Stimulated activated CD4-positive, alpha-beta T cell treated with anti-CD3 and anti-CD28 coated beads, Interleukin-4, amount 100 ng/mL, for 4 hours (primary cell): Measurements from ENCODE around the gene DPP7.

Source experiments
- DNase-seq, 2 experiments: peaks; one replicate each; pipeline ENCODE4 v3.0.0-alpha.2; 2020

DPP7 gene

DNA sequence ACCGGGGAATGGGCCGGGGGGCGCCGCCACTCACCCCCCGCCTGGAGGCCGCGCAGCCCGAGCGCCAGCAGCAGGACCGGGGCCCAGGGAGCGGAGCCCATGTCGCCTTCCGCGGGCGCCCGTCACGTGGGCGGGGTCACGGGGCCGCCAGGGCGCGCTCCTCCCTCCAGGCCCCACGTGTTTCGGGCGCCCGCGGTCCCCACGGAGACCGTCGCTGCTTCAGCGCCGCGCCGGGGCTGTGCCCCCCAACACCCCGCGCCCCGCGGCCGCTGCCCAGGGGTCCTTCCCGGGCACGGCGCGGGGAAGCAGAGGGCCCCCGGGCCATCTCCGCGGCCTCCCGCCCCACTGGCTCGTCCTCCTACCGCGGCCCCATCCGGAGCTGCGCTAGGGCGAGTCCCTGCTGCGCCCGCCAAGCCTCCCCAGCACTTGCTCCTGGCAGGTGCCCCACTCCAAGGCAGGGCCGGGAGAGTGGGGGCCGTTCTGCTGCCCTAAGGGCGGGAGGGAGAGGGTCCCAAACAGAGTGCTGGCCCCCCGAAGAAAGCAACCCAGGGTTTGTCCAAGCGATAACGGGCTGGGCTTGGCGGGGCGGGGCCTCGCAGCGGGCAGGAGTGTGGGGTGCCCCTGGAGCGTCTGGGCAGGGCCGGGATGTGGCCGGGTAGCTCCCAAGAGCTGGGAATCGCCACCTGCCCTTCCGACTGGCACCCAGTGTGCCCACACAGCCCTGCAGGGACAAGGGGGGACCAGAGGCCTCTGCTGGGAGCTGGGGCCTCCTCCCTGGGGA is at the start of gene DPP7:
Gene DPP7 (minus strand): TSS at position 121 of the 781 bp plus-strand sequence. CDS start 20 bp downstream, at position 101.
- peak; percentile 78 to 82 for DNase-seq

DNA sequence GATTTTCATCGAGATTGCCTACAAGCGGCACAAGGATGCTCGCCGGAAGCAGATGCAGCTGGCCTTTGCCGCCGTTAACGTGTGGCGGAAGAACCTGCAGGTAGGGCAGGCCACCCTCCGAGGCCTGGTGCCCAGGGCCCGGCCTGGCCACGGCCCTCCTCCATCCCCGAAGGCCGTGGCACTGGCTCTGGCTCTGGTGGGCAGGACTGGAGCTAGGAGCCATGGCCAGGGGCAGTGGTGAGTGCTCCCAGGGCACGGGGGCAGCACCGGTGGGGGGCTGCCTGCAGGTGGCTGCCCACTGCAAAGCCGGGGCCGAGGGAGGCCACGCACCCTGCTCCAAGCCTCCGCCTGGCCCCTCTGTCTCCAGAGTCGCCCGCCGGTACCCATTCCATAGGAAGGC is 49.3 kb upstream of the DPP7 start:
- no peak for DNase-seq

DNA sequence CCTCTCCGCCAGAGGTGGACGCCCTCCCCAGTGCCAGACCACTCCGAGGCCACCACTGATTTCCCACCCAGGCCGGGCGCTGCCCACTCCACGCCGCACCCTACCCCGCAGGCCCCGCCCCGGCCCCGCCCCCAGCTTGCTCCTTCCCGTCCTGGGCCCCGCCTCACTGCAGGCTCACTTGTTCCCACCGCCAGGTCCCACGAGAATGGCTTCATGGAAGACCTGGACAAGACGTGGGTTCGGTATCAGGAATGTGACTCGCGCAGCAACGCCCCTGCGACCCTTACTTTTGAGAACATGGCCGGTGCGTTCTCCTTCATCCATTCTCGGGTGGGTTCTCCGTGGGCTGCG is 48.8 kb upstream of the DPP7 start:
- no peak for DNase-seq

DNA sequence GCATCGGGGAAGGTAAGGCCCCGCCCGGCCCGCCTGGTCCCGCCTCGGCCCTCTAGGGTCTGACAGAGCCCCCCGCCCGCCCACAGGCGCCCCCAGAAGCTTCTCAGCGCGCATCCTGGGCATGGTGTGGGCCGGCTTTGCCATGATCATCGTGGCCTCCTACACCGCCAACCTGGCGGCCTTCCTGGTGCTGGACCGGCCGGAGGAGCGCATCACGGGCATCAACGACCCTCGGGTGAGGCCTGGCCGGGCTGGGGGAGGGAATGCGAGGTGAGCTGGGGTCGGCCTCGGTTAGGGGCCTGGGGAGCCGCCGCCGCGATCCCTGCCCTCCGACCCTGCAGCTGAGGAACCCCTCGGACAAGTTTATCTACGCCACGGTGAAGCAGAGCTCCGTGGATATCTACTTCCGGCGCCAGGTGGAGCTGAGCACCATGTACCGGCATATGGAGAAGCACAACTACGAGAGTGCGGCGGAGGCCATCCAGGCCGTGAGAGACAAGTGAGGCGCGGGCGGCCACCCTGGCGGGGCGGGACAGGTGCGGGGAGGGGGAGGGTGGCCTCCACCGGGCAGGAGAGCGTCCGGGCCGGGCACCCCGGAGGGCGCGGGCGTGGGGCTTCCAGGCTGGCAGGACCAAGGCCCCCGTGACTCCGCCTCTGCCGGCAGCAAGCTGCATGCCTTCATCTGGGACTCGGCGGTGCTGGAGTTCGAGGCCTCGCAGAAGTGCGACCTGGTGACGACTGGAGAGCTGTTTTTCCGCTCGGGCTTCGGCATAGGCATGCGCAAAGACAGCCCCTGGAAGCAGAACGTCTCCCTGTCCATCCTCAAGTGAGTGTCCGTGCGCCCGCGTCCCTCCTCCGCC is 48.2 kb upstream of the DPP7 start:
- no peak for DNase-seq

DNA sequence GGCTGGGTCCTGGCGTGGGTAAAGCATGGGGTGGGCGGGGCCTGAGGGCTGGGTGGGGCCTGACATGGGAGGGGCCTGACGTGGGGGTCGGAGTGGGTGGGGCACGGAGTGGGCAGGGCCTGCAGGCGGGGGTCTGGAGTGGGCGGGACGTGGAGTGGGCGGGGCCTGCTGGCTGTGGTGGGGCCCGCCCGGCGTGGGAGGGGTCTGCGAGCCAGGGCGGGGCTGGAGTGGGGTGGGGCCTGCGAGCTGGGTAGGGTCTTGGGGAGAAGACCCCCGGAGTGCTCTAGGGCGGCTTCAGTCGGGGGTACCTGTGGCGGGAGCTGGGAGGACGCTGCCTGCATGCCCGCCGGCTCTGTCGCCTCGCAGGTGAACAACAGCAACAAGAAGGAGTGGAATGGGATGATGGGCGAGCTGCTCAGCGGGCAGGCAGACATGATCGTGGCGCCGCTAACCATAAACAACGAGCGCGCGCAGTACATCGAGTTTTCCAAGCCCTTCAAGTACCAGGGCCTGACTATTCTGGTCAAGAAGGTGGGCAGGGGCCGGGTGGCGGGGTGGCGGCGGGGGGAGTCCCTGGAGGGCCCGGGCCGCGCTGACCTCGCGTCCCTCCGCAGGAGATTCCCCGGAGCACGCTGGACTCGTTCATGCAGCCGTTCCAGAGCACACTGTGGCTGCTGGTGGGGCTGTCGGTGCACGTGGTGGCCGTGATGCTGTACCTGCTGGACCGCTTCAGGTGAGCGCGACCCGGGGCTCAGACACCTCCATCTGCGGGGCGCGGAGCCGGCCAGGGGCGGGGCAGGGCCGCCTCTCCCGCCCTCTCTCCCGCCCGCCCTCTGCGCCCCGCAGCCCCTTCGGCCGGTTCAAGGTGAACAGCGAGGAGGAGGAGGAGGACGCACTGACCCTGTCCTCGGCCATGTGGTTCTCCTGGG is 47.3 kb upstream of the DPP7 start:
- DNase-seq = no peak

DNA sequence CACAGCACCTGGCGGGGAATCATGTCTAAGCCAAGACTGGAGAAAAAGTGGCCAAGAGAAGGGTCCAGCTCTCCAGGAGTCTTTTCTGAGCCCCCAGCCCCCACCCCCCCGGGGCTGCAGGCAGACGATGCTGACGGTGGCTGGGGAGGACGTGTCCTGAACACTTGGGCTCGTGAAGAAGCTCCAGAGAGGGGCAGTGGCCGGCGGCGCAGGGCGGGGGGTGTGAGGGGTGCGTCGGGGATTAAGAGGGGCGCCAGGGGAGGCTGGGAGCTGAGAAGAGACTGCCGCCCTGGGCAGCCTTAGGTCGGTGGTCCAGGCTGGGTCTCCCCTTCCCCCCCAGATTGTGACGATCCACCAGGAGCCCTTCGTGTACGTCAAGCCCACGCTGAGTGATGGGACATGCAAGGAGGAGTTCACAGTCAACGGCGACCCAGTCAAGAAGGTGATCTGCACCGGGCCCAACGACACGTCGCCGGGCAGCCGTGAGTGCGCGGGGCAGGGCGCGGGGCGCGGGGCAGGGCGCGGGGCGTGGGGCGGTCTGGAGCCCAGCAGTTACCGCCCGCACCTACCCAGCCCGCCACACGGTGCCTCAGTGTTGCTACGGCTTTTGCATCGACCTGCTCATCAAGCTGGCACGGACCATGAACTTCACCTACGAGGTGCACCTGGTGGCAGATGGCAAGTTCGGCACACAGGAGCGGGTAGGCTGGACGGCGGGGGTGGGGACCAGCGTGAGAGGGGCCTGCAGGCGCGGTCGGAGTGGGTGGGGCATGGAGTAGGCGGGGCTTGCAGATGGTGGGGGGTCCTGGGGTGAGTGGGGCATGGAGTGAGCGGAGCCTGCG is 46.4 kb upstream of the DPP7 start:
- no peak for DNase-seq

DNA sequence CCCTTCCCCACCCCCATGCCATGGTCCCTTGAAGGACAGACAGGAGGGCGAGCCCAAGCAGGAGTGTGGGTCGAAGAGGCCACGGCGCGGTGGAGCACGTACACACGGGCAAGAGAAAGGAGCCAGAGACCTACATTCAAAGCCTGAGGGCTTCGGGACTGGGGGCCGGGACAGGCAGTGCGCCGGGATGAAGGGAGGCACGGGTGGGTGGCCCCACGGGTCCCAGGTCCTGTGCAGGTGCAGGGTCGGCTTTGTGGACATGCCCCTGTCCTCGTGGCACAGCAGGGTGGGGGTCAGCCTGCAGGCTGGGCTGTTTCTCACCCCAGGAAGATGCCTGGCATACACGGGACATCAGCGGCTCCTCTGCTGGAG is 45.5 kb upstream of the DPP7 start:
- no peak for DNase-seq

DNA sequence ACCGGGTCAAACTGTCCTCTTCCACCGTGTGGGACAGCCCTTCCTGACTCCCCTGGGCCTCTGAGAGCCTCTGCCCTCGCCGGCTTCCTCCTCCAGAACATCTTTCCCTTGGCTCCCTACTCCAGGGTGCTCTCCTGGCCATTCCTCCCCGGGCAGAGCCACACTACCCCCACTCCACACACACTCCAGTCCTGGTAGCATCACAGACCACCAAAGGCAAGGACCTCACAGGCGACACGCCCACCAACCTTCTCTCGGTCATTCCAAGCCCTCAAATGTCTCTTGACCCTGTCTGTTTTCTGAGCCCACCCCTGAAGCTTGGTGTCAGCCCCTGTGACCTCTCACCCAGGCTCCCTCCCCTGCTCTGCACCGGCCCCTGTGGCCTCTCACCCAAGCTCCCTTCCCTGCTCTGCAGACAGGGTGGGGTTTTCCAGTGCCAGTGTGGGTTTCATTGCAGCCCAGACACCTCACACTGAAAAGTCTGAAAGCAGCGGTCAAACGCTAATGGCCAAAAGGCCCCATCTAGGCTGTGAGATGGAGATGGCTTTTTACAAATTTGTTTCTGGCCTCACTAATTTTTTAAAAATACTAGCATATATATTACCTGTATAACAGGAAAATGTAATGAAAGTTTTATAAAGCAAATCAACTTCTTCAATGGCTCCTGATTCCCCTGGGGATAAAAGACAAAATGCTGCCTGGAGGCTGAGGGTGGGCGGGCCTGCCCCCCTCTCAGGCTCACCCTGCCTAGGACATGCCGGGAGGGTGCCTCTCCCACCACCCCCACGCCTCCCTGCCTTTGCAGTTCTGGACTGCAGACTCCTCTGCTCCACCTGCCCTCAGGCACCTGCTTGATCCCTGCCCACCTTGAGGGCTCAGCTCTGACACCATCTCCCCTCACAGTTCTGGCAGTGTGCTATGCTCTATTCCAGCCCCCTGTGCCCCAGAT is 44.8 kb upstream of the DPP7 start:
- no peak for DNase-seq

DNA sequence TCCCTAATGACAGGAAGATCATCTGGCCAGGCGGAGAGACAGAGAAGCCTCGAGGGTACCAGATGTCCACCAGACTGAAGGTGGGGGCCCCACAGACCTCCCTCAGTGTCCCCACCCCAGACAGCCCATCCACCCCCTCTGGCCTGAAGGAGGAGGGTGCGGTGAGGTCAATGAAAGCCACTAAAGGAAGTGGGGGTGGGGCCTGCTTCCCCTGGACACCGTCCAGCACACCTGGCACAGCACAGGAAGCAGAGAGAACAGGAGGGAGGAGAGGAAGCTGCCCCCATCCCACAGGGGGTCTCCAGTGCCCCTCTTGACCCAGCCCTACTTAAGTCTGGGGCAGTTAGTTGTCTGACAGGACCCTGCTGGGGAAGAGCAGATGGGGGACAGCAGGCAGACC is 44.1 kb upstream of the DPP7 start:
- no peak for DNase-seq

DNA sequence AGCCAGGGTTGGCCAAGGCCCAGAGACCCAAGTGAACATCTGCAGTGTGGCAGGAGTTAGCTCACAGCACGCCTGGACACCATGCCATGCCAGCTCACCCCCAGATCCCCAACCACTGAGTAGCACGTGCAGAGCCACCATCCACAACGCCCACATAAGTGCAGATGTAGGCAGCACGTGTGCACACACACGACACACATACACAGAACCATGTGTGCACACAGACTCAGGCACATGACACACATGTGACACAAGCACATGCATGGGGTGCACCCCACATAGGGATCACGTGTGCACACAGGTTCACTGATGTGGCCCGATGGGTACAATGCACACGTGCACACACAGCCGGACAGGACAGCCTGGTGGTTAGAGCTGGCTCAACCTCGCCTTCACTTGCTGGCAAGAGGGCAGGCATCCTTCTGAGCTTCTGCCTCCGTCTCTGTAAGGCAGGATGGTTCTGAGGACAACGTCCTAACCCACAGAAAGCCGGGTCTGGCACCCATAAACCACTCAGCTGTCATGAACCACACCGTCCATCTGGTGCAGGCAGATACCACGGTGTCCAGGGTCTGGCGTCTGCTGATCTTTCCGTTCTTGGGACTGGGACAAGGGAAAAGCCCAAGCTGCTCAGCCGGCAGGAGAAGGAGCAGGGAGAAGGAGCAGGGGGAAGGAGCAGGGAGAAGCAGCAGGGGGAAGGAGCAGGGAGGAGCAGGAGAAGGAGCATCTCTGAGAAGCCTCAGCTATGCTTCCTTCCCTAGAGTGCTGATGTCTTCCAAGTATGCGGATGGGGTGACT is 43.3 kb upstream of the DPP7 start:
- no peak for DNase-seq

DNA sequence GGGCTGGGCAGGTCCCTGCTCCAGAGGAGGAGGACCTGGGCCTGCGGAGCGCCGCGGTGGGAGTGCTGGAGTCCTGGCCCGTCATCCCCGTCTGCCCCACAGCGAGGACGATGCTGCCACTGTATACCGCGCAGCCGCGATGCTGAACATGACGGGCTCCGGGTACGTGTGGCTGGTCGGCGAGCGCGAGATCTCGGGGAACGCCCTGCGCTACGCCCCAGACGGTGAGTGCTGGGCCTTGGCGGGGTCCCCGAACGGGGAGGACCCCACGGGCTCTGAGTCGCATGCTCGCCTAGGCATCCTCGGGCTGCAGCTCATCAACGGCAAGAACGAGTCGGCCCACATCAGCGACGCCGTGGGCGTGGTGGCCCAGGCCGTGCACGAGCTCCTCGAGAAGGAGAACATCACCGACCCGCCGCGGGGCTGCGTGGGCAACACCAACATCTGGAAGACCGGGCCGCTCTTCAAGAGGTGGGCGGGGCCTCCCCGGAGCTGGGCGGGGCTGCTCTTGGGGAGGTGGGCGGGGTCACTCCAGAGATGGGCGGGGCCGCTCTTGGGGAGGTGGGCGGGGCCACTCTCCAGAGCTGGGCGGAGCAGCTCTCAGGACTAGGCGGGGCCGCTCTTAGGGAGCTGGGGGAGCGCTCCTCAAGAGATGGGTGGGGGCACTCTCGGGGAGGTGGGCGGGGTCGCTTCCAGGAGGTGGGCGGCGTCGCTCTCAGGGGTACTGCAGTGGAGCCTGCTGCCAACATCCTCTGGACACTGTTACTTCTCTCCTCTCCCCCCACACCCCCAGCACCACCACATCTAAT is 42.2 kb upstream of the DPP7 start:
- DNase-seq = peak; percentile 65 to 83

DNA sequence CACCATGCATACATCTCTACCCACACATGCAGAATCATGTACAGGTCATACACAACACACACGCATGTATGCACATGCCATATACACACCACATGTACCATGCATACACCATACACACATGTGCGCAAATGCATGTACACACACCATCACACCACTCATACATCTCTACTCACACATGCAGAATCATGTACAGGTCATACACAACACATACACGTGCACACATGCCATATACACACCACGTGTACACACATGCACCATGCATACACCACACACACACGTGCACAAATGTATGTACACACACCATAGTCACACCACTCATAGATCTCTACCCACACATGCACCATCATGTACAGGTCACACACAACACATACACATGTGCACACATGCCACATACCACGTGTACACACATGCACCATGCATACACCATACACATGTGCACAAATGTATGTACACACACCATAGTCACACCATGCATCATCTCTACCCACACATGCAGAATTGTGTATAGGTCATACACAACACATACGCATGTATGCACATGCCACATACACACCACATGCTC is 38.4 kb upstream of the DPP7 start:
- DNase-seq = no peak

DNA sequence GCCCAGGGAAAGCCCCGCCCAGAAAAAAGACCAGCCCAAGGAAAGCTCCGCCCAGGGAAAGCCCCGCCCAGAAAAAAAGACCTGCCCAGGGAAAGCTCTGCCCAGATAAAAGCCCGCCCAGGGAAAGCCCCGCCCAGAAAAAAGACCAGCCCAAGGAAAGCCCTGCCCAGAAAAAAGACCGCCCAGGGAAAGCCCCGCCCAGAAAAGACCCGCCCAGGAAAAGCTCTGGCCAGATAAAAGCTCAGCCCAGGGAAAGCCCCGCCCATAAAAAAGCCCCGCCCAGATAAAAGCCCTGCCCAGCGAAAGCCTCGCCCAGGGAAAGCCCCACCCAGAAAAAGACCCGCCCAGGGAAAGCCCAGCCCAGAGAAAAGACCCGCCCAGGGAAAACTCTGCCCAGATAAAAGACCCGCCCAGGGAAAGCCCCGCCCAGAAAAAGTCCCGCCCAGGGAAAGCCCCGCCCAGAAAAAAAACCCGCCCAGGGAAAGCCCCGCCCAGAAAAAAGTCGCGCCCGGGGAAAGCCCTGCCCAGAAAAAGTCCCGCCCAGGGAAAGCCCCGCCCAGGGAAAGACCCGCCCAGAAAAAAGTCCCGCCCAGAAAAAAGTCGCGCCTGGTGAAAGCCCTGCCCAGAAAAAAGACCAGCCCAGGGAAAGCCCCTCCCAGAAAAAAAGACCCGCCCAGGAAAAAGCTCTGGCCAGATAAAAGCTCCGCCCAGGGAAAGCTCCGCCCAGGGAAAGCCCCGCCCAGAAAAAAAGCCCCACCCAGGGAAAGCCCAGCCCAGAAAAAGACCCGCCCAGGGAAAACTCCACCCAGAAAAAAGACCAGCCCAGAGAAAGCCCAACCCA is 36.3 kb upstream of the DPP7 start:
- peak; percentile 18 to 45 for DNase-seq

DNA sequence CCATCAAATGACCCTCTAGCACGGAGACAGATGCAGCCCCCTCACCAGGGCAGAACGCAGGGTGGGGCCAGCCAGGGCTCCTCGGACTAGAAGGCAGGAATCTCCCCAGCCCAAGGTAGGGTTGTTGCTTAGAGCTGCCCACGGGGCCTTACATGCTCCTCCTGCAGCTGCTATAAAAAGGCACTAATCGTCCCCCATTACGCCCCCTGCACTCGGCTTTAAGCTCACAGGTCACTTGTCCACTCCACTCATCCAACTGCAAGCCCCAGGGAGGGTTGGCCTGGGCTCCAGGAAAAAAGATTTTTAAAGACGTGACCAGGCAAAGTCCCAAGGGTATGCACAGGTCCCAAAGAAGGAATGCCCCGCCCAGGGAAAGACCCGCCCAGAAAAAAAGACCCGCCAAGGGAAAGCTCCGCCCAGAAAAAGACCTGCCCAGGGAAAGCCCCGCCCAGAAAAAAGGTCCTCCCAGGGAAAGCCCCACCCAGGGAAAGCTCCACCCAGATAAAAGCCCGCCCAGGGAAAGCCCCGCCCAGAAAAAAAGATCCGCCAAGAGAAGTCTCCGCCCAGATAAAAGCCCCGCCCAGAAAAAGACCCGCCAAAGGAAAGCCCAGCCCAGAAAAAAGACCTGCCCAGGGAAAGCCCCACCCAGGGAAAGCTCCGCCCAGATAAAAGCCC is 35.5 kb upstream of the DPP7 start:
- no peak for DNase-seq

DNA sequence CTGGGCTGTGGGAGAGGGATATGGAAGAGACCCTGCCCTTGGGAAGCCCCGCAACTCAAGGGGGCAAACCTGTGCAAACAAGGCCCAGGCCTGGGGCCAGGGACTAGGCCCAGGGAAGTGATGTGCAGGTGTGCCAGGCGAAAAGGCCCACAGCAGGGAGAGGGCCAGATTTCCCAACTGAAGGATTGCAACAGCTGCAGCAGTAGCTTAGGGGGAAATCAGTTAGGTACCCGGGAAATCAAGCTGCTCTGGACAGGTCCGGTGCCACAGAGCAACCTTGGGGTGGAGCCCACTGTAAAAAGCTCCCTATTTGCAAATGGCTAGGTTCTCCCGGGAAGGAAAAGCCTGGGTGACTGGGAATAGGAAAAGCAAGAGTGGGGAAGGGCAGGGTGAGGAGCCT is 34.8 kb upstream of the DPP7 start:
- no peak for DNase-seq

DNA sequence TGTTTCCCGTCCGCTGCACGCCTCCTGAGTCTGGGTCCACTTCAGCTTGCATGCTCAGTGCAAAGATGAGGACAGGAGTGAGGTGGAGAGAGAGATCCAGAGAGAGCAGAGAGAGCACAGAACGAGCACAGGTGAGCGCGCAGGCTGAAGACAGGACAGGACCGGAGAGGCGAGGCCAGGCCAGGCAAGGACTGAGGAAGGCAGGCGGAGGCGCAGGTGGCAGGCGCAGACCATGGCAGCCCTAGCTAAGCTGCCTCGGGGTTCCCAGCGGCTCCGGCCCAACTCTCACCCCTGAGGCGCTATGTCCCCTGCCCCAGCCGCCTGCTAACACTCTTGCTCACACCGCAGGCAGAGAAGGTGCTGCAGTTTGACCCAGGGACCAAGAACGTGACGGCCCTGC is 34.1 kb upstream of the DPP7 start:
- DNase-seq = no peak

DNA sequence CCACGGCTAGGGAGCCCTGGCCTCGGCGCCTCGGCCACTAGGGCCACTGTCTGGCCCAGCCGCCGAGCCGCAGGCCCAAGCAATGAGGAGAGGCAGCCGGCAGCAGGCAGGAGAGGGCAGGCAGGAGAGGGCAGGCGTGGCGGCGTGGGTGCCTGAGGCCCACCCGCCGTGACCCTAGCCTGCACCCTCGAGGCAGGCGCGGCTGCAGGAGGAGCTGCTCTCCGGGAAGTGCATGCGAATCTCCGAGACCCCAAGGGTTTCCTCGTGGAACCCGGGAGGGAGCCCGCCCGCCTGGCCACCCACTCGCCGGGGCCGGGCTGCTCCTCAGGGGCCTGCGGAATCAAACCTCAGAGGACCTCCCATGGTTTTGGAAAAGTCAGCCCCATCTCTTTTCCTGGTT is 33.7 kb upstream of the DPP7 start:
- DNase-seq = no peak

DNA sequence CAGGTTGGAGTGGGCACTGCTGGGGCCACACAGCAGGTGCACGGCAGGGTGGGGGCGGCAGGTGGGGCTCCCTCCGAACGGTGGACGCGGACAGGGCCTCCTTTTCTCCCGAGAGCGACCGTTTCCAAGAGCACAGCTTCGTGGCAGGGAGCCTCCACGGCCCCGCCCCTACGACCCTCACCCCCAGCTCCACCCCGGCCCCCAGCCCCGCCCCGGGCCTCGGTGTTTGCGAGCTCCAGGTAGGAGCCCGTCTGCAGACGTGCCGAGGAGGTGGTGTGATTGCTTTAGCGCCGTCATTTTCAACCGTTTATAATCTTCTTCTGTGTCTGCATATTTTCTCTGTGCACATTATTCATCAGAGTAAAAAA is 33.2 kb upstream of the DPP7 start:
- DNase-seq = no peak
